NCI-H128 (cell line): ENCODE measurements around the gene KCNE3.

Experiments used
- DNase-seq: peaks from one replicate; lab custom pipeline; 2025; ENCODE audit not compliant: unreplicated experiment; lab: John Stamatoyannopoulos, UW

KCNE3 gene

DNA sequence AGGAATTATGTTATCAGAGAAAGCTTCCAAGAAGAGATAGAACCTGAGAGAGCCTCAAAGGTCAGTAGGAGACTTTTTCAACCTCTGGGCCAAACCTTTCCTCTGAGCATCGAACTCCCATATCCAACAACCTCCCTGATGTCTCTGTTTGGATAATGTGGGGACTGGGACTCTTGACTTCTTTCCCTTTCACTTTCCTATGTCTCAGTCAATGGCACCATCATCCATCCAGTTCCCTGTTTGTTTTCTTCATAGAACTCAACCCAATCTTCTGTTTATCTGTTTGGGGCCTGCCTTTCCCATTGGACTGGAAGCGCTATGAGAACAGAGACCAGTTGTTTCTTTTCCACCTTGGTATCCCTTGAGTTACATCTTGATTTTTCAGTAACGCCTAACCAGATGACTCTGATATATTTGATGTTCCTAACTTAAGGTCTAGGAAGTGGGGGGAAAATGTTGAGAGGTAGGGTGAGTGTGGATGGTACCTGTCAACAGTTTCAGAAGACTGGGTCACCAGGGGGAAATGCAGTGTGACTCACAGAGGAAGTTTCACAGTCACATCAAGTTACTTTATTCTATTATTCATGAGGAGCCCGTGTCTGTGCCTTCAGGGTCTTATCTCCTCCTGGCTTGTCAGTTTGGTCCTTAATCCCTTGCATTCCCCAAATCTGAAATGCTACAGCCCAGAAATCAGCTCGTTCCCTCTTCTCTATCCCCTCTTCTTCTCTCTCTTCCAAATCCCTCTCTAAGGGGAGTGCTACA, 4.5 kb upstream of the KCNE3 start:
- DNase-seq: no peak

DNA sequence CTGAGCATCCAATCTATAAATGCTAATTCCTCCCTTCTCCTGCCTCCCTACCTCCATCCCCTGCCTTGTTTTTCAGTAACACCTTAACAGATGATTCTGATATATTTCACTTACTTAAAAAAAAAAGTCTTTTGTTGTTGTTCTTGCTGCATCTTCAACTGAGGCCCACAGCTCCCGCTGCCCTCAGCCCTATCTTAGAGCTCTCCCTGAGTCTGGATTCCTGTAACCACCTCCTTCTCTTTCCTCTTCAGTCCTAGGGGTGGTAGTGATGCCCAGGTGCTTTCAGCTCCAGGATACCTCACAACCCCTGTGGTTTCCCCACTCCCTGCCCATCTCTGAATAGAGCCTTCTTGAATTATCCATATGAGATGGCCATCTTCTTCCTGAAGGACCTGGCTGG, 3.7 kb upstream of the KCNE3 start:
- no peak for DNase-seq

DNA sequence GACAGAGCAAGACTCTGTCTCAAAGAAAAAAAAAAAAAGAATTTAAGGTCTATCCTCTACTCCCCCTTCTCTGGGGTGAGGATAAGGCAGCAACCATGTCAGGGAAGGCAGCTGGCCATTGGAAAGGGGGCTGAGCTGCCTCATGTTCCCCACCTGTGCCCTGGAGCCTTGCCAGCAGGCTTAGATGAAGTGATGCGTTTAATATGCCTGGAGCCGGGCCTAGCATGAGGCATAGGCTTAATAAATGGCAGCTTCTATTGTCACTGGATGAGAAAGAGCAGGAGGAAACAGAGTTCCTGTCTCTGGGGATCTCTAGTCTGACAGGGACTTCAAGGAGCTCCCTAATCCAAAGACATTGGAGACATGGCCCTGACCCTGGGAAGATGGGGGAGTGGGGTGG, 3.2 kb upstream of the KCNE3 start:
- DNase-seq: no peak

DNA sequence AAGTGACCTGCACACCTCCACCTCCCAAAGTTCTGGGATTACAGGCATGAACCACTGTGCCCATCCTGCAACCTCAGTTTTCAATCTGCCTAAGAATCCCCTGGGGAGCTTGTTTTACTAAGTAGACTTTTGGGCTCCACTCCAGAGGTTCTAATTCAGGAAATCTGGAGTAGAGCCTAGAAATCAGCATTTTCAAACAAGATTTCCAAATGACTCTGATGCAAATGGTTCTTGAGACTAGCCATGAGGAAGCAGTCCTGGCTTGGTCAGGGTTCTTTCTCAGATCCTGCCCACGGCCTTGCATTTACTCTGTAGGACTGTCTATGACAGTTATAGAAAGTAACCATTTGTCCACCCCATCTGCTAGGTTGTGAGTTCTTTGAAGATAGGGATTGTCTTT, 1.6 kb upstream of the KCNE3 start:
- DNase-seq: no peak

DNA sequence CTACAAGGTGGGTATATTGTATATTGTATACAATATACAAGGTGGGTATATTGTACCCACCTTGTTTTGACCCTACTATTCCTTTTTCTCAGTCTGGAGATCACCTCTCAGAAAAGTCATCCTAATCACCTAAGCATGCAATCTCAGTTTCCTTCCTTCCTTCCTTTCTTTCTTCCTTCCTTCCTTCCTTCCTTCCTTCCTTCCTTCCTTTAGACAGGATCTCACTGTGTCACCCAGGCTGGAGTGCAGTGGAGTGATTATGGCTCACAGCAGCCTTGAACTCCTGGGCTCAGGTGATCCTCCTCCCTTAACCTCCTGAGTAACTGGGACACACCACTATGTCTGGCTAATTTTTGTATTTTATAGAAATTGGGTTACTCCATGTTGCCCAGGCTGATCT, 1.2 kb upstream of the KCNE3 start:
- DNase-seq: no peak

DNA sequence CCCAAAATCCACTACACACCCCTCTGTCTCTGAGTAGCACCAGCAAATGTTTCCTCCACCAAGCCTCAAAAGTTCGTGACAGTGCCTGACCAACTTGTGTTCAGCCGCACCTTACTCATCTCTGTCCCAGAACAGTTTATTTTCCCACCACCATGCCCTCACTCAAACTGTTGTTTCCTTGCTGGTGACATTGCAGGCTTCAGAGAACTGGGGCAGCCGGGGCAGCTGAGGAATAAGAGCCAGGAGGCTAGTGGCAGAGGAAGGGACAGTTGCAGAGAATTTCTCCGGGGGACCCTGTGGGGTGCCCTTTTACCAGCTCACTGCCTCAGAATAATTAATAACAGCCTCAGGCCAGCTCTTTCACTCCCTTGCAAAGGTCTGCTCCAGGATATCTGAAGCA, 709 bp upstream of the KCNE3 start:
- no peak for DNase-seq

DNA sequence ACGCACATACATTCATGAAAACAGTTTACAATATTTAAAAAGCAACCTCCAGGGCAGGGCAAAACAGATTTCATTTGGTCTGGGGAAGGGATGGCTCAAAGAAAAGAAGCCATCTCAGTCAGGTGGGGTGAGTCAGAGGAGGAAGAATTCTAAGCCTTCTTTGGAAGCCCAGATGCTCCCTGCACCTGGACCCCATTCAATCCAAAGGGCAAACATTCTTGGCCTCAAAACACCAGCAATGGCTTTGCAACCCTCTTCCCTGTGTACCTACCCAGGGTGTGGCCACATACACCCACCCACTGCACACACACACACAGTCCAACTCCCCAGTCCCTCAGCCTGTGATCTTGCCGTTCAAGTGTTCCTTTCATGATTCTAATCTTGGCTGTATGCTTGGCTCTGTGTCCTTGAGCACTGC, 2.0 kb downstream of the KCNE3 start:
- DNase-seq: no peak

DNA sequence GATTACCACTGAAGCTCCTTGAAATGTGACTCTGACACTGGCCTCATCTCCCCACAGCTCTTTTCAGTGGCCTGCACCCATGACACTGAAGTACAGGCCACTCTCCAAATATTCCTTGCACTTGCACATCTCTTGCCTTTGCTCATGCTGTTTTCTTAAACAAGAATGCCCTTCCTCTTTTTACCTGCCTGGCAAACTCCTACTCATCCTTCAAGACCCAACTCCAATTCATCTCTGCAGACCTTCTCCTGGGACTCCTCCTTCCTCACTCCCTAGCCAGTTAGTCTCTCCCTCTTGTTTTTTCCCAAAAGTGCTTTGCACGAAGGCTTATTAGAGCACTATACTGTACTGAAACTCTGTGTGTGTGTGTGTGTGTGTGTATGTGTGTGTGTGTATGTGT, 2.6 kb downstream of the KCNE3 start:
- DNase-seq: no peak

DNA sequence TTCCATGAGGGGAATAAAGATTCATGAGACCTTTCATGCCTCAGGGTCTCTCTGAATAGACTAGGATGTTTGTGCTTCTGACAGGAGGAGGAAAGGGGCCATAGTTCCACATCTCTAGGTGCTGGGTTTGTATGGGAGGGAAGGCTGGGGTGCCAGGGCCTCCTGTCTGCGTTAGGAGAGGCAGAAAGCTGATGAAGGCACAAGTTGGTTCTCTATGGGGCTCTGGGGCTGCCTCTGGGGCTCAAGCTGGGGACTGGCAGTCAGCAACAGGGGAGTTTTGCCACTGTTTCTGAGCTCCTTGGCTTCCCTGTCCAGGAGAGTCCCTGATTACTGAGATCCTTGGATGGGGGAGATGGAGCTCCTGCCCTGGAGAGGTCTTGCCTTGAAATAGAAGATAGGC, 4.1 kb downstream of the KCNE3 start:
- DNase-seq: no peak

DNA sequence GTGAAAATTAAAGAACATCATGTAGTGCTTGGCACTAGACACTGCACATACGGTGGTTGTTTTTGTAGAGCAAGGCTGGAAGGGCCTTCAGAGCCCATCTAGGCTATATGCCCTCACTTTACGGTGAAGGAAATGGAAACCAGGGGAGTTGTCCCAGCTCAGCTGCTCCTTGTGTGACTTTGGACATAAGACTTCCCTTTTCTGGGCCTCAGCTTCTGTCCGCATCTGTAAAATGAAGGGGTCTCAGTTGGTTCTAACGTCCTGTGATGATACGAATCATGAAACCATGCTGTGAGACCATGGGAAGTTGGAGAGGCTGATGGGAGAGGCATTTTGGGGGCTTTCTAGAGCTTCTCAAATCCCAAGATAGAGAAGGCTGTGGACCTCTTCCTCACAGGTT, 4.7 kb downstream of the KCNE3 start:
- DNase-seq: no peak

DNA sequence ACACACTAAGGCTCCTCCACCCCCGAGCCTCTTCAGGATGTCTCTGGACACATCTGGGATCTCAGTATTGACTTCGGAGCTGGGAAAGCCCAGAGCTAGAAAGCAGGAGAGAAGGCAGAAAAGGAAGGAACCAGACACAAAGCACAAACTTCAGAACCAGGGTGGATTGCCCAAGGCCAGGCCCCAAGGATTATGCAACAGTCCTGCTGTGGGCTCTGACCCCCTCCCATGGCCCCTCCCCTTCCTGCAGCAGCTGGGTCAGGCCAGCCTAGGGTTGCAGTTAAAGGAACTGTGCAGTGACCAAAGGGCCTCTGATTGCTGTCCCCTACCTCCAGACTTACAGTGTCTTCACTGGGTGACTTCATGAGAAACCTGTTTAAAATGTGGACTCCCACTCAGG, 5.3 kb downstream of the KCNE3 start:
- no peak for DNase-seq

DNA sequence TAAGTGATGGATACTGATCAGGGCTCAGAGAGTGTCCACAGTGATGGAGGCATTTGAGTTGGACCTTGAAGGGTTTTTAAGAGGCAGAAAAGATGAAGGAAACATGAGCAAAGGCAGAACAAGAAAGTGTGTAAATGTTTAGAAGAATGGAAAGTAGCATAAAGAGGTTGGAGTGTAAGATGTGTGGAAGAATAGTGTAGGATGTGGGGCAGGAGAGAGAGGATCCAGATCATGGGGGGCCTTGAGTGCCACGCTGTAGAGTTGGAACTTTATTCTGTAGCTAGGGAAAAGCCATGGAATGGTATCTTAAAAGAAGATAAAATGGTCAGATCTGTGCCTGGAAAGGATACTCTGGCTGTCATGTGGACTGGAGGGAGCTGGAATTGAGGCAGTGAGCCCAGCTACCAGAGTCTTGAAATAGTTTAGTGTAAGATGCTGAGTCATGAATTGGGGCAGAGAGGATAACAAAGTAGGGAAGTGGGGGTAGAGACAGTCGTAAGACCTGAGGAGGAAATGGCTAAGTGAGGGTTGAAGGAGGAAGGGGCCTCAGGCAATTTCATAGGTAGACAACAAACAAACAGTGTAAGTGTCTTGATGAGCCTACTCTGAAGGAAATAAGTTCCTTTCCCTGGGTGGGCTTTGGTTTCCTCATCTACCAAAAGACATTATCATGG, 6.7 kb downstream of the KCNE3 start:
- DNase-seq: no peak

DNA sequence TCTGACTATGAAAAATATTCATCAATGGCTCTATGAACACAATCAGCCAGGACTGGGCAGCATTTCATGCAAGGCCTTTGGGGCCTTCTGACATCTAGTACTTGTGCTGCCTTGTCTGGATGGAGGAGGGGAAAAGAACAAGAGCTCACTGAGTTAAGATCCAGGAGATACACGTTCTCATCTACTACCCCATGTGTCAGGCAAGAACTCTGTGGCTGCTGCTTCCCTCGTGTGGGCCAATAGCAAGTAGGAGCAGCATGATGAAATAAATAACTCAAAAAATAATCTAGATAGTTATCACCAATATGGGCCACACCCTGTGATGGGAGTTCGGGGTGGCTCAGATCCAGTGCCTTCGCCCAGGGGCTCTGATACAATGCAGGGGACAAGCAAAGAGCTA, 7.3 kb downstream of the KCNE3 start:
- DNase-seq: no peak

DNA sequence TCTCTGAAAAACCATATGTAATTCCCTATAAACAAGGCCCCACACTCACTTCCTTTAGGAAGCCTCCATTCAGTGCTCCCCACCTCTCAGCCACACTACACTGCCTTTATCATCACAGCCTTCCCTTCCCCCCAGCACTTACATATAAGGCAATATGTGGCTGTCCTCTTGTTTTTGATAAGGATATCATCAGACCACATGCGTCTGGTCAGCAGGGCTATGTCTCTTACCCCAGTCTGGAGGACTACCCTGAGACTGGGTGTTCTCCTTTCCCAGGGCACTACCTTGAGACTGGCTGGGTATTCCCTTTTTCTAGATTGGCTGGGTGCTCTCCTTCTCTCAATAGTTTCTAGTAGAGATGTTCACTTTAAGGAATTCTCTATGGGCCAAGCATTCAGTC, 7.8 kb downstream of the KCNE3 start:
- no peak for DNase-seq

DNA sequence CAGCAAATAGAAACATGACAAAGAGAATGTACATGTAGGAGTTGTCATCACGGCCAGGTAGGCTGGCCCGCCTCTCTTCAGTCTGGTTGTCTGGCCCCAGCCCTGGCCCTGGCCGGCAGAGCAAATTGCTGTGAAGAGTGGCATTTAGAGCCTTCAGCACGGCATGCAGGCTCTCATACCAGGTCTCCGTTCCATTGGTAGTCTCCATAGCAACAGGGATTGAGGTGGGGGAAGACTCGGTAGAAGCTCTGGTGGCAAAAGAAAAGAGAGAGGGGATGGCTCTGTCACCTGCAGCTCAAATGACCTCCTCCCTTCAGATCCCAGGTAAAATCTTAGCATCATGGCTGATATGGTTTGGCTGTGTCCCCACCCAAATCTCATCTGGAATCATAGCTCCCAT, 10.0 kb downstream of the KCNE3 start:
- no peak for DNase-seq

DNA sequence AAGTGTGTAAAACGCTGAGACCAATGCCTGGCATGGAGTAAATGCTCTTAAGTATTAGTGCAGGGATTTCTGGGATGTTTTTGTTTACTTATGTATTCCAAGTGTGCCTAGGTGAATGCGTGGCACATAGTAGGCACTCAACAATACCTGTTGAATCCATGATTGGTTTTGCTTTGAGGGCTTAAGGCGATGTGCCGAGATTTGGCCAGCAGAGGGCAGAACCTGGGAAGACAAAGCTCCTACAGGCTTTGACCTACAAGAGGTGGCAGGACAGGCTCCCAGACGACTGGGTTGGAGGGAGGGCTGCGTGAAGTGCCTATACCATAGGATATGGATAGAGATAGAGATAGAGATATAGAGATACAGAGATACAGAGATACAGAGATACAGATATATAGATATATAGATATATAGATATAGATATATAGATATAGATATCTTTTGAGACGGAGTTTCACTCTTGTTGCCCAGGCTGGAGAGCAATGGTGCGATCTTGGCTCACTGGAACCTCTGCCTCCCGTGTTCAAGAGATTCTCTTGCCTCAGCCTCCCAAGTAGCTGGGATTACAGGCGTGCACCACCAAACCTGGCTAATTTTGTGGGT, 13.9 kb downstream of the KCNE3 start:
- peak; percentile 17 for DNase-seq

DNA sequence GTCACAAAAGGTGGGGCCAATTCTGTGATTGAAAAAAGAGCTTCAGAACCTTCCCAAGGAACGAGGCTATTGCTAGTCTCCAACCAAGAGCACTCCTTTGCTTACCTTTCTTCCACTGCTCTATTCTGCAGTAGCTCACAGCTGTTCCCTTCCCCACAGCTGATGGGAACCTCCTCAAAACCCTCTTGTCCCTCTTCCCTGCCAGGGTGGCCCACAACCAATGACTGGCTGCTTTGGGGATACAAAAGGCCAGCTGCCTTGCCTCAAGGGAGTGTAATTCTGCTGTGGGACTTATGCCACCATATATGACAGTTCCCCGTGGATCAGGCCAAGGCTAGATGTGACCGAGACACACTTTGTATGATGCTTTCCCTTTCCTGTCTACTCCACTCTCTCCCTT, 15.0 kb downstream of the KCNE3 start:
- no peak for DNase-seq

DNA sequence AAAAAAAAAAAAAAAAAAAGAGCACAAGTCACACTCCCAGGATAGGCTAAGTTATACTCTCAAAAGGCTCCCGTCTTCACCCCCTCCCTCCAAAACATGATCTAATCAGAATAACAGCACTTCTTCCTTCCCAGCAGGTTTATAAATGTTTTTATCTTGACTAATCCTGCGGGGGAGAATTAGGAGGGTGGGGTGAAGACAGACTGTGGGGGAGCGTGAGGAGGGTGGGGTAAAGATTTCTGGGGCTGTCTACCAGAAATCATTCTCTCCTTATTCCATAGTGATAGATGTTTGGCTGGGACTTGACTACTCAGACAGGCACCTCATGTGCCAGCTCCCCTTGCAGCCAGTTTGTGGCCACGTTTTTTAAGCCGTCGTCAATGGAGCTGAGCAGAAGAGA, 17.0 kb downstream of the KCNE3 start:
- no peak for DNase-seq

DNA sequence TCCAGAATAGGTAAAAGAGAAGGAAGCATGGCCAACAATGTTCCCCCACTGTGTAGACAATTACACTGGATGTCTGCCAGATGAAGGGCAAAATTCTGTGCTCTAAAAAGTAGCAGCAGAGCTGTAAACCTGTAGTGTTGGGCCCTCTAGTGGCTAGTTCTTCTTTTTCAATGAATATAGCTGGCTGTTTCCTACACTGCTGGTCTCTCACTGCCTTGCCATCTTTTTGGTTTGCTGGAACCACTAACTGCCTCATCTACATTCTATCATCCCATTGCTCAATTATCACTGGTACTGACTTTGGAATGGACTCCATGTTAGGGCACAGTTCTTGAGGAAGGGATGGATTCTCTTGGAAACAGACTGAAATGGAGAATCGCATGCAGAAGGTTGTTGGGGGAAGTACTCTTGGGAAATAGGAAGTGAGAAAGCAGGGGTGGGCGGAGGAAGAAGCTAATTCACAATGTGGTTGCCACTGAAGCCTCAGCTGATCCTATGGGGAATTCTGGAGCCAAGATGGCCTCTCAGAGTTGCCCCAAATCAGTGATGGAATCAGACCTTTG, 17.9 kb downstream of the KCNE3 start:
- DNase-seq: peak; percentile 64

DNA sequence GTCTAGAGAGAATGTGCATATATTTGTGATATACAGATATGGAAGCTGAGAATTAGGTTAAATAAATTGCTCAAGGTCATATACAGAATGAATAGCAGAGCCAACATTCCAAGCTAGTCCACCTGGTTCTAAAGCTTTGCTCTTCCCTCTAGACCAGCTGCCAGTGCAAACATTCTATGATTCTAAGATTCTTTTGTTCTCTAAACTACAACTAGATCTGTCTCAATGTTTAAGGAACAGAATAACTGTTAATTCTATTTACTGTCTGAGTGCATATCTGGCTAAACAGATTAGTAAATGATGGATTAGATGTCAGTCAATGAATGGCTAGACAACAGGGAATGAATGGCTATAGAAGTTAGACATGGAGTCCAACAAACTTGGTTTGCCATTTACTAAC, 19.6 kb downstream of the KCNE3 start:
- DNase-seq: no peak

DNA sequence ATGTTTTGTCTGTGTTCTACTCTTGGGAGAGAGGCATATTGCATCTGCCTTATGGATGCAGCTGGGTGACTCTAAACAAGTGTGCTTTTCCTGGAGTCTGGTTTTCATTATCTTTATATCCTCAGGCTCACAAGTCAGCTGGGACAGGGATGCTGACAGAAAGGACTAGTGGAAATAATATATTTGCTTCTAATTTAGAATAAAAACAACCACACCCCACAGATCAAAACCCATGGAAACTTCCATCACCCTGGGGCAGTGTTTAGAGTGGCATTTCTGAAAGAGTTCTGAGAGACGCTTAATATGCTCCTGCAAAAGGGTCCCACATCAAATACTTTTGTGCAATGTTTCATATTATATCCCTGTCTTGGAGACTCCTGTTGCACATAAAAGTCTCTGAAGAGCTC, 20.8 kb downstream of the KCNE3 start:
- no peak for DNase-seq

DNA sequence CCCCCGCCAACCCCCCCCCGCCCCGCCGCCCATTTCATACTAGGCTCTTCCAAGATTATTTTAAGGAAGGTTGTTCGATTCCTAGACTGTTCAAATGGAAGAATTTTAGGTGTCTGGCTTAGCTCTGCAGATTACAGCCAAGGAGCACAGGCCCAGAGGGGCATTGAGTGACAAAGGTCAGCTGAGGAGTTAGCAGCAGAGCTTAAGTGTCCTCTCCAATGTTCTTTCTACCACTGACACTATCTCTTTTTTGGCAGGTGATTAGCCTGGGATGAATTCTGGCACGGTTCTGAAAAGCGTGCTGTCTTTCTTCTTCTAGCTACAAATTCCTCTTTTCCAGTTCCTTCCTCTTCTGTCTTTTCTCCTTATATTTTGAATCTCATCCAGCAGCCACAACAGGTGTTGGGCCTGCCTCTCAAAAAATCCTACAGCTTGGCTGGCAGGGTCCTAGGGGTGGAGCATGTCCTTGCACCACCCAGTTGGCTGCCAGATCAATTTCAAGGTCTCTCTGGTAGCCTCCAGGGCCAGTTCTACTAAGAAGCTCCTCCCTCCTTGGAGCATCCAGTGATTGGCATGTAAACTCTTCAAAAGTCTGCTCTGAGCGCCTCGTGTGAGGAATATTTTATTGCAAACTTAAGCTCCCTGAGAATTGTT, 23.0 kb downstream of the KCNE3 start:
- DNase-seq: no peak
